ENCODE measurements around the gene AIF1L. TPM values are rescaled to one million over a fixed set of nuclear protein-coding genes. Genes with fewer than 3 reads are reported as not detected.
A peak's percentile ranks its signal among the peaks of the same experiment; 100 is the strongest.

Gene AIF1L
- total RNA-seq, 1 experiment from 2014 or later: 5.6 TPM

DNA sequence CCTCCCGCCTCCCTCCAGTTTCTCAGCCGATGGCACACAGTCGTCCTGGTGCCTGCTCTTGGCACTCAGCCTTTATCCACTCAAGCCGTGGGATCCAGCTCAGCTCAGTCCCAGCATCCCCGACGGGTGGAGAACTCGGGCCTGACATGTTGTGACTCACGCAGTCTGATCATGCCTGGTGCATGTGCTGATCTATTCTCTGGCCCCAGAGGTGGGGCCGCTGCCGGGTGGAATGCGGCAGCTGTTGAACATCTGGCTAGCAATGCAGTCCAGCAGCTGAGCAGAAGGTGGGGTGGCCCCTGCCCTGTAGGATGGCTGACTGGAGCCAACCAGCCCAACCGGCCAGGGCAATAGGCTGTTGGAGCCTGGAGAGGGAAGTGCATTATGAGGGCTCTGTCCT lies 1.7 kb upstream of the AIF1L start:
- ChIA-PET CTCF (no interaction called here), POLR2A (ENCODE audit: low non-redundant PET) (no interaction called here)
- Histone ChIP-seq H3K4me1 (ENCODE audit: insufficient read depth, low read length, poor library complexity, severe bottlenecking) (no peaks in the 10 kb centered on the region), H3K4me3 (ENCODE audit: low read depth, low read length, poor library complexity, severe bottlenecking) (no peak overlapping the region), H3K36me3 (ENCODE audit: insufficient read depth, low read length, poor library complexity, severe bottlenecking) (no peaks in the 10 kb centered on the region), H3K27me3 (replicated peaks; ENCODE audit: insufficient read depth, low read depth, low read length, poor library complexity) (peaks cover 7% of the 10 kb centered on the region), H3K27ac (ENCODE audit: low read depth, low read length, poor library complexity, severe bottlenecking) (no peak overlapping the region), H3K9me3 (ENCODE audit: low read depth, low read length, poor library complexity, severe bottlenecking) (no peaks in the 10 kb centered on the region)
- no peak for TF ChIP-seq EZH2 (IDR thresholded peaks at IDR 0.05; ENCODE audit: borderline replicate concordance, low read depth, low read length, poor library complexity, severe bottlenecking)
- TF ChIP-seq, protein P1, sequence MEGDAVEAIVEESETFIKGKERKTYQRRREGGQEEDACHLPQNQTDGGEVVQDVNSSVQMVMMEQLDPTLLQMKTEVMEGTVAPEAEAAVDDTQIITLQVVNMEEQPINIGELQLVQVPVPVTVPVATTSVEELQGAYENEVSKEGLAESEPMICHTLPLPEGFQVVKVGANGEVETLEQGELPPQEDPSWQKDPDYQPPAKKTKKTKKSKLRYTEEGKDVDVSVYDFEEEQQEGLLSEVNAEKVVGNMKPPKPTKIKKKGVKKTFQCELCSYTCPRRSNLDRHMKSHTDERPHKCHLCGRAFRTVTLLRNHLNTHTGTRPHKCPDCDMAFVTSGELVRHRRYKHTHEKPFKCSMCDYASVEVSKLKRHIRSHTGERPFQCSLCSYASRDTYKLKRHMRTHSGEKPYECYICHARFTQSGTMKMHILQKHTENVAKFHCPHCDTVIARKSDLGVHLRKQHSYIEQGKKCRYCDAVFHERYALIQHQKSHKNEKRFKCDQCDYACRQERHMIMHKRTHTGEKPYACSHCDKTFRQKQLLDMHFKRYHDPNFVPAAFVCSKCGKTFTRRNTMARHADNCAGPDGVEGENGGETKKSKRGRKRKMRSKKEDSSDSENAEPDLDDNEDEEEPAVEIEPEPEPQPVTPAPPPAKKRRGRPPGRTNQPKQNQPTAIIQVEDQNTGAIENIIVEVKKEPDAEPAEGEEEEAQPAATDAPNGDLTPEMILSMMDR (conservative IDR thresholded peaks at IDR 0.05; ENCODE audit: low read depth, low read length): no peak
- intact Hi-C loops (cut with micrococcal nuclease; ENCODE audit: unreplicated experiment): loop anchor here (1.0 kb wide), 1 partner anchor 22 kb away; no protein-coding TSS in a partner anchor
- no peak for DNase-seq (ENCODE audit: low spot score)
- BruUV-seq (replicated peaks): no TSS peak

DNA sequence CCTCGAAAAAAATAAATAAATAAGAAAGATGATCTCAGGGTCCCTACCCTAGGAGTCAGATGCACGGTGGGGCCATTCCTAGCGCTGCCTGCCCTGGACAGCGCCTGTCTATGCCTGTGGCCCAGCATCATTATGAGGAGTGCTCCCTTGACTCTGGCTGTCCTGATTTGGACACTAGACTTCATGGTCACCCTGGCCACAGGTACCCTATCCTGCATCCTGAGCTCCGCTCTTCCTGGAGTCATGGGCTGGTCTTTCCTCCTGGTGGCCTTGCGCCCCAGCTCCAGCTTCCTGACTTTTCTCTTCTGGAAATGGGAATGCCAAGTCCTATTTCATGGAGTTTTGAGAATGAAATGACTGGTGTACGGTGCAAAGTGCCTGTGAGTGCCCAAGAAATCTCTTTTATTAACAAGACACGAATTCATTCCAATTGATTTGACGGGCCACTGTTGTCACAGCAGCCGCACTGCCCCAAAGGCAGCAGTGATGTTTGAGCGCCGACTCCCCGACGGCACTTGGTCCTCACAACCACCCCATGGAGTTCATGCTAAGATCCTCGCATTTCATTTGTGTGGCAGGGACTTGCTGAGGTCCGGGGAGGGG lies 564 bp upstream of the AIF1L start:
- no peak for TF ChIP-seq EZH2 (IDR thresholded peaks at IDR 0.05; ENCODE audit: borderline replicate concordance, low read depth, low read length, poor library complexity, severe bottlenecking)
- TF ChIP-seq, protein P1 (conservative IDR thresholded peaks at IDR 0.05; ENCODE audit: low read depth, low read length): 0 out of 2 replicates have a peak, but pooled peaks have one; percentile 24
- DNase-seq (ENCODE audit: low spot score): no peak
- ChIA-PET POLR2A (ENCODE audit: low non-redundant PET) (no interaction called here), CTCF (interaction anchor here (0.6 kb wide), 1 partner anchor 29 kb away, joined by 6 read pairs; no protein-coding TSS in a partner anchor)
- BruUV-seq (replicated peaks): no TSS peak
- intact Hi-C loops (cut with micrococcal nuclease; ENCODE audit: unreplicated experiment): loop anchor here (1.0 kb wide), 1 partner anchor 23 kb away; no protein-coding TSS in a partner anchor
- Histone ChIP-seq H3K4me3 (ENCODE audit: low read depth, low read length, poor library complexity, severe bottlenecking) (peak overlapping the region; percentile 55), H3K27ac (ENCODE audit: low read depth, low read length, poor library complexity, severe bottlenecking) (no peak overlapping the region), H3K27me3 (replicated peaks; ENCODE audit: insufficient read depth, low read depth, low read length, poor library complexity) (peaks cover 7% of the 10 kb centered on the region), H3K36me3 (ENCODE audit: insufficient read depth, low read length, poor library complexity, severe bottlenecking) (no peaks in the 10 kb centered on the region), H3K4me1 (ENCODE audit: insufficient read depth, low read length, poor library complexity, severe bottlenecking) (no peaks in the 10 kb centered on the region), H3K9me3 (ENCODE audit: low read depth, low read length, poor library complexity, severe bottlenecking) (no peaks in the 10 kb centered on the region)

DNA sequence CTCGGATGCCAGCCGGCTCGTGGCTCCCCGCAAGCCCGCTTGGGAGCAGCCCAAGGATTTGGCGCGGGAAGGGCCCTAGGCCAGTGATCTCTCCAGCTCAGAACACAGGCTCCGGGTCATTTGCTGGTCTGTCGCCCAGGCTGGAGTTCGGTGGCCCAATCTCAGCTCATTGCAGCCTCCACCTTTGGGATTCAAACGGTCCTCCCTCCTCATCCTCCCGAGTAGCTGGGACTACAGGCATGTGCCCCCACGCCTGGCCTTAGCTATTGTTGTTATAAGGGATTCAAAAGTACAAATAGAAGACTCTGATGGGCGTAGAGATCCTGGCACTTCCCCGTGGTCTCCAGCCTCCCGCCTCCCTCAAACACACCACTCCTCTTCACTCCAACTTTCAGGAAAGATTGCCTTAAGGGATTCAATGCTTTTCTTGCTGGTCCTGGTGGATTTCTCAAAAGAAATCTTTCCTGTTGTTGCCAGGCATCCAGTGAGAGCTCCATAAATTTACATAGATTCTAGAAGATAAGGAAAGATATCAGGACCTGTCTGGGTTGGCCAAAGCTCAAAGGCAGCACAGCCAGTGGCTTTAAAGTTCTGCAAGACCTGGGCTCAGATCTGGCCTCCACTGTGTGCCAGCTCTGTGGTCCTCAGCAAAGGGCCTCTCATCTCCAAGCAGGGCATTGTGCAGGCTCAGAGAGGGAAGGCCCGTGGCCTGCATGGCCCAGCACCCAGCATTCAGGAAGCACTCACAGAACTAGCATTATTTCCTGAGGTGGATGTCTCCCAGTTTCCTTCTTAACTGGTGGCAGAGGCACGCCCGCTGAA lies 1.0 kb downstream of the AIF1L start:
- no peak for DNase-seq (ENCODE audit: low spot score)
- H3K27ac ChIP-seq (ENCODE audit: low read depth, low read length, poor library complexity, severe bottlenecking): no peak overlapping the region
- no peaks in the 10 kb centered on the region for H3K4me1 ChIP-seq (ENCODE audit: insufficient read depth, low read length, poor library complexity, severe bottlenecking)
- peak overlapping the region; percentile 55 for H3K4me3 ChIP-seq (ENCODE audit: low read depth, low read length, poor library complexity, severe bottlenecking)
- TF ChIP-seq, protein P1 (conservative IDR thresholded peaks at IDR 0.05; ENCODE audit: low read depth, low read length): no peak
- TF ChIP-seq EZH2 (IDR thresholded peaks at IDR 0.05; ENCODE audit: borderline replicate concordance, low read depth, low read length, poor library complexity, severe bottlenecking): no peak
- POLR2A ChIA-PET (ENCODE audit: low non-redundant PET): no interaction called here
- H3K9me3 ChIP-seq (ENCODE audit: low read depth, low read length, poor library complexity, severe bottlenecking): no peaks in the 10 kb centered on the region
- no TSS peak for BruUV-seq (replicated peaks)
- intact Hi-C loops (cut with micrococcal nuclease; ENCODE audit: unreplicated experiment): no loop called here
- H3K27me3 ChIP-seq (replicated peaks; ENCODE audit: insufficient read depth, low read depth, low read length, poor library complexity): peaks cover 7% of the 10 kb centered on the region
- no peaks in the 10 kb centered on the region for H3K36me3 ChIP-seq (ENCODE audit: insufficient read depth, low read length, poor library complexity, severe bottlenecking)
- CTCF ChIA-PET: interaction anchor here (0.6 kb wide), 1 partner anchor 132 kb away, joined by 3 read pairs; no protein-coding TSS in a partner anchor

Measured in A673 (cell line).